WI38 (cell line): Measurements from ENCODE around the gene KCNH5.

Experiments
- H3K4me3 ChIP-seq: 2 replicates; pipeline ENCODE4 v1.5.1; 2011; ENCODE audit warnings: low read depth, mild to moderate bottlenecking, control low read depth, low read length
- CTCF ChIP-seq: IDR thresholded peaks from 2 replicates; pipeline ENCODE4 v1.5.1; 2012; ENCODE audit warnings: low read depth, mild to moderate bottlenecking, control low read depth, low read length

KCNH5 gene

GRCh38 chr14:63030113-63030512 is 15.1 kb downstream of the KCNH5 start:
- no peak overlapping the region for H3K4me3 ChIP-seq
- TF ChIP-seq CTCF: no peak

GRCh38 chr14:63027719-63028118 is 17.5 kb downstream of the KCNH5 start:
- no peak for TF ChIP-seq CTCF
- H3K4me3 ChIP-seq: no peak overlapping the region

- TF ChIP-seq CTCF: no peak
- no peak overlapping the region for H3K4me3 ChIP-seq
These were observed 18.8 kb downstream of the KCNH5 start for GRCh38 chr14:63026491-63026890.

GRCh38 chr14:63014621-63015020 is 30.6 kb downstream of the KCNH5 start:
- TF ChIP-seq CTCF: no peak
- H3K4me3 ChIP-seq: no peak overlapping the region

- H3K4me3 ChIP-seq: no peak overlapping the region
- TF ChIP-seq CTCF: no peak
These were observed 33.1 kb downstream of the KCNH5 start for GRCh38 chr14:63012171-63012570.

- TF ChIP-seq CTCF: no peak
- H3K4me3 ChIP-seq: no peak overlapping the region
These were observed 33.6 kb downstream of the KCNH5 start for GRCh38 chr14:63011623-63012022.

- no peak overlapping the region for H3K4me3 ChIP-seq
- TF ChIP-seq CTCF: no peak
These were observed 35.8 kb downstream of the KCNH5 start for GRCh38 chr14:63009495-63009894.
